CD4-positive, alpha-beta T cell treated with Interferon alpha-2 for 1 hour (primary cell): Measurements from ENCODE around the gene TRIM33.
A peak's percentile ranks its signal among the peaks of the same experiment; 100 is the strongest.
"Not testable (repeated sequence)": the region's sequence is repeated elsewhere in the genome, so short reads cannot be mapped to it uniquely, and the experiment has no call there.

Experiments used
- DNase-seq, 2 donors: peaks; one replicate each; pipeline ENCODE4 v3.0.0-alpha.2; 2020 to 2022

TRIM33 gene

GRCh38 chr1:114509596-114510273 is 1.3 kb downstream of the TRIM33 start:
- DNase-seq, result no peak

DNA sequence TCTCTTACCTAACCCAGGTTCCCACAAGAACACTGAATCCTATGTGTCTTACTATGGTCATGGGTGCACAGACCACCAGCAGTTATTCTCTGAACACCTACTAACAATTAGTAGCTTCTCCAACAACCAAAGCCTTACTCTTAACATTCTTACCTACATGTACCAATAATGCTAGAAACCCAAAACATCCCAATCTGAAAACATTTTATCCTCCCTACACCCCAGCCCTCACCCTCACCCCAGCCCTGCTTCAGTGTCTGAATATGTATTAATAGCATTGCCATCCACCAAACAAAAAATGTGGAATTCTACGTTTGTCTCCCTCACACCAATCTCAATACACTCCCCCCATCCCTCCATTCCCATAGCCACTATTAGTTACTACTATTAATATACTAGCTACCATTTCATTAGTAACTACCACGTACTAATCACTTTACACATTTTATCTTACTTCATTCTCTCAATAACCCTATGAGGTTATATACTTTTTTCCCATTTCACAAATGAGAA is 2.6 kb downstream of the TRIM33 start:
- DNase-seq, result no peak

- DNase-seq, result no peak
These were observed 3.5 kb downstream of the TRIM33 start for GRCh38 chr1:114507513-114507912.

DNA sequence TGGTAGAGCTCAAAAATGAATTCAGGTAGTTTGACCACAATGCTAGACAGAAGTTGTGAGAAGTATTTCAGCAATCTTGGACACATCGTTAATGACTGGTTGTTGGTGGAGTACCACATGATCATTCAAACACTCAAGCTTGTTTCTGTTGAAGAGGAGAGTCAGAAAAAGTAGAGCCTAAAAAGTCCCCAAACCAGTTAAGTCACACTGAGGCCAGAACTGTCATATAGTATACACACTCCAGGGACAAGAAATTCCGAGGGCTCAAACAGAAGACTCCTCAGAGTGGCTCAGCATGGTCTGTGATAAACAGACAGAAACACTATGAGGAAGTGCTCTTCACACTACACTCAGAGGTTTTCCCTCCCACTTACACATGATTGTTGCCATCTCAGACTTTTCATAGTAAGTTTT is 5.8 kb downstream of the TRIM33 start:
- no peak for DNase-seq

GRCh38 chr1:114503916-114504422 is 7.0 kb downstream of the TRIM33 start:
- DNase-seq, result no peak

- DNase-seq, result no peak
These were observed 8.9 kb downstream of the TRIM33 start for GRCh38 chr1:114502080-114502479.

- no peak for DNase-seq
These were observed 11.5 kb downstream of the TRIM33 start for GRCh38 chr1:114499478-114499877.

GRCh38 chr1:114496089-114496488 is 14.9 kb downstream of the TRIM33 start:
- no peak for DNase-seq

DNA sequence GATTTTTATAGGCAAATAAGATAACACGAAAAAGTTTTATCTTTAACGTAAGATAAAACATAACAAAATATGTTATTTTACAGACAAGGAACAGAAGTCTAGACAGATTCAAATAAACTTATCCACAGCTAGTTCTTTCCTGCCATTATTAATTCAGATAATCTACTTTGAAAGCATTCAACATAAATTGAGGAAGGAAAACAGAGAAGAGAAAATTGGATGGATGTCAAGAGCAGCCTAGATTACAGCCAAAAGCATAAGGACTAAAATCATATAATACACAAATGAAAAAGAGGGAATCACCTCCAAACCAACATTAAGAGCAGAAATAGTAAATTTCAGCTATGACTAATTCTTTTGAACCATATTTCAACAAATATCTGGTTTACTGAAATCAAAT is 15.5 kb downstream of the TRIM33 start:
- DNase-seq, result no peak

DNA sequence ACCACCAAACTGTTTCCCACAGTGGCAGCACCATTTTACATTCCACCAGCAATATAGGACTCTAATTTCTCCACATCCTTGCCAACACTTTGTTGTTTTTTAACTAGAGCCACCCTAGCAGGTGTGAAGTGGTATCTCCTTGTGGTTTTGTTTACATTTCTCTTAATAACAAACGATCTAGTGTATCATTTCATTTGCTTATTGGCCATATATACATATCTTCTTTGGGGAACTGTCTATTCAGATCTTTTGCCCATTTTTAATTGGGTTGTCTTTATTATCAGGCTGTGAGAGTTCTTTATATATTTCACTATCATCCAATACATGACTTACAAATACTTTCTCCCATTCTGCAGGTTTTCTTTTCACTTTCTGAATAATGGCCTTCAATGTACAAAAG is 18.0 kb downstream of the TRIM33 start:
- no peak for DNase-seq

- DNase-seq, result no peak
These were observed 20.7 kb downstream of the TRIM33 start for GRCh38 chr1:114490274-114490693.

DNA sequence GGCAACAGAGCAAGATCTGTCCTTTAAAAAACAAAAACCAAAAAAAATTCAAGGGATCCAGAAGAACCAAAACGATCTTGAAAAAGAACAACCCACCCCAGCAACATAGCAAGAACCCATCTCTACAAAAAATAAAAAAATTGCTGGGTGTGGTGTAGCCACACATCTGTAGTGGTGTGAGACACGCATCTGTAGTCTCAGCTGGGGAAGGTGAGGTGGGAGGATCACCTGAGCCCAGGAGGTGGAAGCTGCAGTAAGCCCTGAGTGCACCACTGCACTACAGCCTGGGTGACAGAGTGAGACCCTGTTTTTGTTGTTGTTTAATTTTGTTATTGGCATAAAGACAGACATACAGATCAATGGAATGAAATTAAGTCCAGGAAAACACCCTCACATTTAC is 22.3 kb downstream of the TRIM33 start:
- DNase-seq, result no peak

DNA sequence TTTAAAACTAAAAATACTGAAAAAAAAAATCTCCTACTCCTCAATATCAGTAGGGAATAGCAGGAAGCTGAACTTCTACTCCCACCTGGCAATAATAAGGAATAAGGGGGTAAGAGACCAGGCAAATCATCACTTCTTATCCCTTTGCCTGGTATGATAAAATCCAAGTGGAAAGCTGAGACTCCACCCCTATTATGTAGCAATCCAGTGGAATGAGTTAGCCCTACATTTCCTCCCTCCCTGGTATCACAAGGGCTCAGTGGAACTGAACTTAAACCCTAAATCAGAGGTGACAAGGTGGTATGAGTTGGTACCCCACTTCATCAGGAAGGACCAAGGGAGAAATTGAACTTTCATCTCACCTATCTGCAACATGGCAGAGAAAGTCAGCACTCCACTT is 25.7 kb downstream of the TRIM33 start:
- DNase-seq, result no peak

- DNase-seq, result peak; percentile 42 to 48
These were observed 28.4 kb downstream of the TRIM33 start for GRCh38 chr1:114482585-114482984.

- DNase-seq, result not testable (repeated sequence)
These were observed 31.4 kb downstream of the TRIM33 start for GRCh38 chr1:114479636-114480035.

GRCh38 chr1:114479134-114479533 is 31.9 kb downstream of the TRIM33 start:
- no peak for DNase-seq

DNA sequence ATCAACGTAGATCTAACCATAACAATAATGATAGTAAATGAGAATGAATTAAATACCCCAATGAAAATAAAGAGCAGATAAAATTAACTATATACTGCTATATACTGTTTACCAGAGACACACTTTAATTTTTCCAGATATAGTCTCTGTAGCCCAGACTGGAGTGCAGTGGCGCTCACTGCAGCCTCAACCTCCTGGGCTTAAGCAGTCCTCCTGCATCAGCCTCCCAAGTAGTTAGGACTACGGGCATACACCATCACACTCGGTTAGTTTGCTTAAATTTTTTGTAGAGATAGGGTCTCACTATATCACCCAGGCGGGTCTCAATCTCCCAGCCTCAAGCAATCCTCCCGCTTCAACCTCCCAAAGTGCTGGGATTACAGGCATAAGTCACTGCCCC is 37.2 kb downstream of the TRIM33 start:
- no peak for DNase-seq

DNA sequence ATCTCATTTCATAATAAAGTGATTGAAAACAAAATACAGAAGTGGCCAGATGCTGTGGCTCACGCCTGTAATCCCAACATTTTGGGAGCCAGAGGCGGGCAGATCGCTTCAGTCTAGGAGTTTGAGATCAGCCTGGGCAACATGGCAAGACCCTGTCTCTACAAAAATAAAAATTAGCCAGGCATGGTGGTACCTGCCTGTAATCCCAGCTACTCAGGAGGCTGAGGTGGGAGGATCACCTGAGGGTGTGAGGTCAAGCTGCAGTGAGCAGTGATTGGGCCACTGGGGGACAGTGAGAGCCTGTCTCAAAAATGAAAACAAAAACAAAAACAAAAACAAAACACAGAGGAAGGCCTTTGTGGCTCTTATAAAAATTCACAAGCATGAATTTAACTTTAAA is 38.6 kb downstream of the TRIM33 start:
- DNase-seq, result no peak

DNA sequence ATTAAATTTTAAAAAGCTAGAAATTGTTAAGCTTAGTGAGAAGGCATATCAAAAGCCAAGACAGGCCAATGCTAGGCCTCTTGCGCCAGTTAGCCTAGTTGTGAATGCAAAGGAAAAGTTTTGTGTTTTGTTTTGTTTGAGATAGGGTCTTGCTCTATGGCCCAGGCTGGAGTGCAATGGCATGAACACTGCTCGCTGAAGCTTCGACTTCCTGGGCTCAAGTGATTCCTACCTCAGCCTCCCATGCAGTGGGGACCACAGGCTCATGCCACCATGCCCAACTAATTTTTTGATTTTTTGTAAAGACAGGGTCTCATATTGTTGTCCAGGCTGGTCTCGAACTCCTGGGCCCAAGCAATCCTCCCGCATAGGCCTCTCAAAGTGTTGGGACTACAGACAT is 40.3 kb downstream of the TRIM33 start:
- DNase-seq, result no peak

DNA sequence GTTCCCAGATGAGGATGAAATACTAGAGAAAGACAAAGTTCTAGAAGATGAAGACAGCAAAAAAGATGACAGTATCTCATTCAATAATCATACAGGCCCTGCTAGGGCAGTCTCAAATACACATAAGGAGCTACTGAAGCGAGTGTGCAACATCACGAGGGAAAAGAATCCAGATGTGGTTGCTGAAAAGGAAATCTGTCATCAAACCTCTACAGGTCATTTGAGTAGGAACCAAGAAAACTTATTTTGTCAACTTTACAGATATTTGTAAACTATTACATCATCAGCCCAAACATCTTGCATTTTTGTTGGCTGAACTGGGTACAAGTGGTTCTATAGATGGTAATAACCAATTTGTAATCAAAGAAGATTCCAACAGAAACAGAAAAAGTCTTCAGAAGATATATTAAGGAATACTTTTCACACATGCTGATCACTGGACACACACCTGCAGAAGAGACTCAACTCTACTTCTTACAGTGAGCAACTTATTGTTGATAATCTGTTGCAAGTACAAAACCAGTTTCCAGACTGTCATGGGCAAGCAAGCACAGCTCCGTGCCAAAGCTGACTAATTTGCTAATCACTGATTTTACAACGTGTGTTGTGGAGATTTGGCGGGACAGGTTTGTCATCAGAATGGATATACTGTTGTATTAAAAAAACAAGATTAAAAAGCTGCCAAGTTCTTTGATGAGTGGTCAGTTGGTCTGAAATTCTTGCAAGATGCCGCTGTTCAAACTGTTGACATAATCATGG is 42.1 kb downstream of the TRIM33 start:
- no peak for DNase-seq

DNA sequence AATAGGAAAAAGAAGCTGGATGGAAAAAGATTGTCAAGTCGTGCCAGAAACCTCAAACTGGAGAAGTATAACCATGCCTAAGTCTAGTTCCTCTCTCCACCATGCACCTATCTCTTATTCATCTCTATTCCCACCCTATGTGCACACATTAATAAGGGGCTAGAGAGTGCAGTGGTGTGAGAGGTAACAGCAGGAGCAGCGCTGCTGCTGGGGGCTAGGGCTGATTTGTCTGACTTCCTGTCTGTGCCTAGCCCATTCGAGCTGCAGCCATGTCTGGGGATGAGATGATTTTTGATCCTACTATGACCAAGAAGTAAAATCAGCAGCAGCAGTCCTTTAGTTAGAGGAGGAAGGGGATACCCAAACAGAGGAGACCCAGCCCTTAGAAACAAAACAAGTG is 43.0 kb downstream of the TRIM33 start:
- no peak for DNase-seq

DNA sequence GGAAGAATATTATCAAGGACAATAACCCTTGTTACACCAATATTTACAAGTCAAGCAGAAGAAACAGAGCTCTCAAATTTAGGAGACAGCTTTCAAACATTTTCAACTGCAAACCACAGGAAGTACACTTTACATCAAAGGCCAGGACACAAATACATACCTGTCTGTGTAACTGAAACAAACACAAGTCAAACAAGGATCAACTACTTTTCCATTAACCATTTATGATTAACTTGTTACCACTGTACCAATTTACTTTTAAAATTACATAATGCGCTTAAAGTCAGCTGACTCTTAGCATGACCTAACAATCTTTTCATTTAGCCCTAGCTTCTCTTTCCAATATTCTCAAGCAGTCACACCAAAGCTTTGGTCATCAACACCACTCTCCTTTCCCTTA is 43.5 kb downstream of the TRIM33 start:
- peak in 1 of 2 donors; percentile 28 for DNase-seq

- DNase-seq, result no peak
These were observed 44.5 kb downstream of the TRIM33 start for GRCh38 chr1:114466334-114467014.

GRCh38 chr1:114462963-114463362 is 48.0 kb downstream of the TRIM33 start:
- no peak for DNase-seq
